Measurements from ENCODE around the gene NKAPD1.
"Not testable (repeated sequence)": the region's sequence is repeated elsewhere in the genome, so short reads cannot be mapped to it uniquely, and the experiment has no call there.

Gene NKAPD1

GRCh38 chr11:112086422-112087191 lies 12.5 kb downstream of the NKAPD1 start, which contains the start of the genes SDHD and TIMM8B:
Gene SDHD (plus strand): TSS chr11:112086873. CDS start chr11:112086908, 35 bp downstream.
Gene TIMM8B (minus strand): TSS chr11:112086756. CDS start chr11:112086723, 33 bp downstream.
- peak; percentile 98 for DNase-seq

- DNase-seq: no peak
Observed at GRCh38 chr11:112087212-112087611, 13.1 kb downstream of the NKAPD1 start.

DNA sequence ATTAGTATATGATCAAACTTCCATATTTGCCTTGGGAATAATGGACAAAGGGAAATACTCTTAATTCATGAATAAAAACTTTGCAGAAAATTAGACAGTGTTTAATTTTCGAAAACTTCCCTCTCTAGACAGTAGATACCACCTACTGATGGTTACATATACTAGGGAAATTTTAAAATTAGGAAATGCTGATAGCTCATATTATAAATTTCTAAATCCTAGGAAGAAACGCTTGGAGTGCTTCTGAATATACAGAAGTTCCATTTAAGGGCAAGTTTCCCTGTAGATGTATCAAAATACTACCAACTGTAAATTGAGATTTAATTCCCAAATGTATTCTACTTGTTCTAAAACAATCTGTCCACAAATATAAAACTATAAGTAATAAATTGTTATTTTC lies 21.2 kb downstream of the NKAPD1 start:
- DNase-seq: not testable (repeated sequence)

GRCh38 chr11:112096194-112096593 lies 22.1 kb downstream of the NKAPD1 start:
- DNase-seq: no peak

- no peak for DNase-seq
Observed at GRCh38 chr11:112097734-112098528, 23.8 kb downstream of the NKAPD1 start.

- no peak for DNase-seq
Observed at GRCh38 chr11:112100462-112100861, 26.4 kb downstream of the NKAPD1 start.

GRCh38 chr11:112103446-112103845 lies 29.3 kb downstream of the NKAPD1 start:
- no peak for DNase-seq

- DNase-seq: no peak
Observed at GRCh38 chr11:112106070-112106469, 32.0 kb downstream of the NKAPD1 start.

GRCh38 chr11:112113539-112114457 lies 39.7 kb downstream of the NKAPD1 start:
- peak; percentile 62 for DNase-seq

- DNase-seq: no peak
Observed at GRCh38 chr11:112114460-112114859, 40.4 kb downstream of the NKAPD1 start.

GRCh38 chr11:112115386-112115785 lies 41.3 kb downstream of the NKAPD1 start:
- no peak for DNase-seq

DNA sequence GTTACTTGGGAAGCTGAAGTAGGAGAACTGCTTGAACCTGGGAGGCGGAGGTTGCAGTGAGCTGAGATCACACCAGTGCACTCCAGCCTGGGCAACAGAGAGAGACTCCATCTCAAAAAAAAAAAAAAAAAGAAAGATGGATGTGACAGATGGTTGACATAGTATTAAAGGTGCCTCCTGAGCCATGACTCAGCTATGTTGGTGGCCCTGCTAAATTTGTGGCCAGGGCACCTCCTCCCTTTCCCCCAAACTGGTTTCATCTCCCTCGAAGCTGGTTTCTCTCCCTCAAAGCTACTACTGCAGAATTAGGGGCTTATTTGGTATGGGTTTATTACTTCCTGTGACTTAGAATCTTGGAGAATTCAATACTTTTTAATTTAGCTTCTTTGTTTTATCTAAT lies 44.1 kb downstream of the NKAPD1 start:
- DNase-seq: peak; percentile 50

DNA sequence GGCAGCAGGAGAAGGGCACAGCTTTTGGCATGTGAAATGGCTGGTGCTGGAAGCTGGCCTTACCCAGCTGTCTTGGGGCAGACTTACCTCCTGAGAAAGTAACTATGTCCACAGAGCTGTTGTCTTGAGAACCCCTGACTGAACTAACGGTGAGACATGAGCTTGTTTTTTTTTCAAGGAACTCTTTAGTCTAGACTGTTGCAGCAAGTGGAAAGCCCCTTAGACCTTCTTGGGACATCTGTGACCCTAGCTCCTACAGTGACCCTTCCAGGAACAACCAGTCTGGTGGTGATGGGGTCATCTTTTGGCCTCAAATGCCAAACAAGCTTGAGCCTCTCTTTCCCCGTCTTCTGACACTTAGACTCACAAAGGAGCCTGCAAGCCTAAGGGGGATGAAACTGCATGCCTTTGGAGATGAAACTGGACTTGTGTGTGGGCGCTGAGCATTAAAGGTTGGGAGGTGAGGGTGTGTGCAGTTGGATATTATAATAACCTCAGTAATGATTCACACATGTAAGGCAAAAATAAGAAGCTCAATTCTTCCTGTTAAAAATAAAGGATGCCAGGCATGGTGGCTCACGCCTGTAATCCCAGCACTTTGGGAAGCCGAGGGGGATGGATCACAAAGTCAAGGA lies 48.0 kb downstream of the NKAPD1 start:
- no peak for DNase-seq

- no peak for DNase-seq
Observed at GRCh38 chr11:112123129-112123528, 49.0 kb downstream of the NKAPD1 start.

- no peak for DNase-seq
Observed at GRCh38 chr11:112127056-112127455, 53.0 kb downstream of the NKAPD1 start.

DNA sequence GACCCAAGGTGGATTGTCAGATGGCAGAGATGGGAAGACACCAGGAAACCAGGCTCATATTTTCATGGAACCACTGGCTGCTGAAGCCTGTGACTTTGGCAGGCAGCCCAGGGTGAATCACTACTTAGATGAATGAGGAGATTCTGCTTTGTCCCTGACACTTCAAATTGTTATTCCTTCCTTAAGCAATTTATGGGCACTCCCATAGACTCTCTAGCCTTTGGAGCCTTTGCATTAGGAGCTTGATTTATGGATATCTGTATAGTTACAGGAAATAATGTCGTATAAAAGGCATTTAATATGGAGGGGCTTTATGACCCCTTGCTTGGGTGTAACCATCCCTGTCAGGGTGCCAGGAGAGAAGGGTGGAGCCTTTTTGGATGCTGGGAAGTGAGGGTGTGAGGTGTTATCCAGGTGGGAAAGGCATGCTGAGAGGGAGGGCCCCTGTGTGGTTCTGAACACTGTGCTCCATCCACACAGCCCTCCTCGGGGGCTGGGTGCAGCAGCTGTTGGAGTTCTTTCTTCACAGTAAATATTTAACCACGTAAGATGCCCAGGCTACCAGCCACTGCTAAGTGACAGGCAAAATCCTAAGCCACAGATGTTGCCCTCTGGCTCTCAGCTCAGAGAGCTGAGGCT lies 54.5 kb downstream of the NKAPD1 start:
- DNase-seq: no peak

DNA sequence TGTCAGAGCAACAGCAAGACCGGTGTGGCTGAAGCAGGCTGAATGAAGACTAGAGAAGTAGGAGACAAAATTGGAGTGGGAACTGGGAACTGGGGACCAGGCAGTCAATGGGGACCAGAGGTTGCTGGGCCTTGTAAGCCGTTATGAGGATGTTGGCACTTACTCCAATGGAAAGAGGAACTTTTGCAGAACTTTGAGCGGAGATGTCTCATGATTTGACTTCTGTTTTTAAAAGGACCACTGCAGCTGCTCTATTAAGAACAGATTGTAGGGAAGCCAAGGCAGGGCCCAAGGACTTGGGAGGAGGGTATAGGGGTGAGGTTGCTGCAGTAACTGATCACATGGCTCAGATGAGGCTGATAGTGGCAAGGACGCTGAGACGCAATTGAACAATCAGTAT lies 55.6 kb downstream of the NKAPD1 start:
- no peak for DNase-seq

DNA sequence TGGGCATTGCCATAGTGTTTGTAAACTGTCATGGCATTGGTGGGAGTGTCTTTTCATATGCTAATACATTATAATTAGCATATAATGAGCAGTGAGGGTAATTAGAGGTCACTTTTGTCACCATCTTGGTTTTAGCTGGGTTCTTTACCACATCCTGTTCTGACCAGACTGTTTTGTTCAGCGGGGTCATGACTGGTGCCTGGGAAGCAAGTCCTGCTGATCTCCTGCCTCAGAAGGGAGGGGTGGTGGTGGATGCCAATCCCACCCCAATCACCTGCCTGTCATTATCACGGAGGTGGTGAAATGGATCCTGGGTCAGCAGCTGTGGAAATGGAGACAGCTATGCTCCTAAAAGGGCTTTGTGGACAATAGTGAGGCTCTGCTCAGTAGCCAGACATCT lies 58.6 kb downstream of the NKAPD1 start:
- no peak for DNase-seq

DNA sequence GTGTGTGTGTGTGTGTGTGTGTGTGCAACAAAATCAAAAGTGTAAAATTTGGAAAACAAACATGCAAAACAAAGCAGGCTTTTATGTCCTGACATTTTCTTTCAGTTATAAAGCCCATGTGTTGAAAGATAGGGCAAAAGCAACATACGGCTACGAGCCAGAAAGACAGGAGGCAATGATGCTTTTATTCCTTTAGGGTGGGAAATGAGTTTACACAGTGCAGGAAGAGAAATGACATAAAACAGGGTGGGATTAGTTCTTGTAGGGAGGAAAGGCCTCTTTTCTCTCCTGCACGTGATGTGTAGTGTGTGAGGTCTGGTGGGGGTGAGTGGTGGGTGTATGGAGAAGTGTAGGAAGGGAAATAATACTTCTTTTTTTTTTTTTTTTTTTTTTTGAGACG lies 60.4 kb downstream of the NKAPD1 start:
- no peak for DNase-seq

Measured in activated CD4-positive, alpha-beta T cell treated with anti-CD3 and anti-CD28 coated beads, Interleukin-10, Interleukin-2, amounts not matched to agents 100 ng/mL and 50 ng/mL, durations not matched to agents 16 hours and 8 hours (primary cell).